HG03135 (cell line): ENCODE results near the gene GLI3.

Source experiments
- ATAC-seq: cut with Tn5 transposase; IDR thresholded peaks from one replicate; pipeline ENCODE4 v1.9.1; 2021; ENCODE audit warnings: mild to moderate bottlenecking, moderate library complexity; ENCODE audit not compliant: unreplicated experiment

The GLI3 gene

DNA sequence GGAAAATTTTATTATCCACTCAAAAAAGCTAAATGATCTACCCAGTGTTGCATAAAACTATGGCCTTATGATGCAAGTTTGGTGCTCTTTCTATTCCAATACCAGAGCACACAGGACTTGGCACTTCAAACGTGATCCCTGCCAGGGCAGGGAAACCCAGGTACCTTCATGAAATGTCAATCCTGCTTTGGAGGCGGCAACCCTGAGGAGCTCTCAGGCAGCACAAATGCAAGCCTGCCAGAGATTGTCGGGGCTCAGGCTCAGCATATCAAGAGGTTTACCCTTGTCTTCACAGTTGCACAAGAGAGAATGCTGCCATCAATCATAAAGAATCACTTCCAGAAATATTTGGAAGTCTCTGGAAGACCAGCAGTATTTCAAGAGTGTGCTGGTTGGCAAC lies 151.5 kb downstream of the GLI3 start:
- ATAC-seq: no peak

DNA sequence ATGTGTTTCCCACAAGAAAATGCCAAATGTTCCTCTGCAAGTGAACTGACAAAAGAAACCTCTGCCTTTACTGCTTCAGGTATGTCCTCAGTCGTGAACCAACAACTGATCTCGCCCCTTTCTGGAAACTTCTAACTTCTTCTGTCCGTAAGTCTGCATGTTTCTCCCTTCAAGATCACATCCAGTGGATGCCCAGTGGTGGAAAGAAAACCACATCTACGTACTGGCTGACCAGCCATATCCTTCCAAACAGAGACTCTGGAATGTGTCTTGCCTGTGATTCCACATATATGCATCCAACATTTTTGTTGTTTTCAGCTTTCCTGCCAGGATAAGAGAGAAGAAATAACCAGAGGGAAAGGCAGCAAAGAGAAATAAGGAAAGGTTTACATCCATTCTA lies 152.7 kb downstream of the GLI3 start:
- no peak for ATAC-seq

DNA sequence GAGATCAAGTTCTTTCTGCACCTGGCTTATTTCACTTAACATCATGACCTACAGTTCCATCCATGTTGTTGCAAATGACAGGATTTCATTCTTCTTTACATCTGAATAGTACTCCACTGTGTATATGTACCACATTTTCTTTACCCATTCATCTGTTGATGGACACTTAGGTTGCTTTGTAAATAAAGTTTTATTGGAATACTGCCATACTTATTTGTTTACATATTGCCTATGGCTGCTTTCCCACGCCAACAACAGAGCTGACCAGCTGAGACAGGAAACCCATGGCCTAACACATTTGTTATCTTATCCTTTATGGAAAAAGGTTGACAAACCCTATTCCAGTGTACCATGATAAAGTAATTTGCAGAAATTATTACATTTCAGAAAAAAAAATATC lies 153.7 kb downstream of the GLI3 start:
- ATAC-seq: no peak

DNA sequence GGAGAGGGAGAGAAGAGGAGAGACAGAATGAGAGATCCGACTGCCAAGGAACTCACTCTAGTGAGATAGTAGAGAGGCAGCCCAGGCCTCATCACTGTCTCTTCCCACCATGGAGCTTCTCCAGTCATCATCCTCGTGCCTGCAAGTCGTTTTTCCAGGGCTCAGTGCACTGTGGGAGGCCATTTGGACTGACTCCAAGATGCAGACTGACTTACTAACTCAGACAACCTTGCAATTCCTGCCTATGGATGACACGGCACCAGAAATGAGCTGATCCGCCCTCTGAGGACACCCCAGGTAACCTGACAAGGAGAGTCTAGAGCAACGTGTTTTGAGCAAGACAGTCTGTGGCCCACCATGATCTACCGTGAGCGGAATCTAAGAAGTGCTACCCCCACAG lies 154.9 kb downstream of the GLI3 start:
- ATAC-seq: no peak

DNA sequence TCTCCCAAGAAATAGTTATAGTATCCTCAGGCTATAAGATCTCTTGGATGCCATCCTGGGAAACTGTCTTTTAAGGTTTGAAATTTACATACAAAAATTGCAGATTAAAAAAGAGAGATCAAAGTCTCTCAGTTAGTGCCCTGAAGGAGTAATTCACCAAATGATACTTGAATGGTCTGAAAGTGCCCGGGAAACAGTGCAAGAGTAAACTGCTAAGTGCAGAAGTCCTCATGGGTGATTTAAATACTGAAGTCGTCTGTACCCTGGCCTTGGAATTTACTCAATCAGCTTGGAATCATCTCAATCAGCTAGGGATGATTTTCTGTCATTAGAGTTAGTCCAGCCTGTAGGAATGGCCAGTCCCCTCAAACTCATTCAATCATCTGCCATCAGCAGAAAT lies 155.3 kb downstream of the GLI3 start:
- ATAC-seq: no peak

DNA sequence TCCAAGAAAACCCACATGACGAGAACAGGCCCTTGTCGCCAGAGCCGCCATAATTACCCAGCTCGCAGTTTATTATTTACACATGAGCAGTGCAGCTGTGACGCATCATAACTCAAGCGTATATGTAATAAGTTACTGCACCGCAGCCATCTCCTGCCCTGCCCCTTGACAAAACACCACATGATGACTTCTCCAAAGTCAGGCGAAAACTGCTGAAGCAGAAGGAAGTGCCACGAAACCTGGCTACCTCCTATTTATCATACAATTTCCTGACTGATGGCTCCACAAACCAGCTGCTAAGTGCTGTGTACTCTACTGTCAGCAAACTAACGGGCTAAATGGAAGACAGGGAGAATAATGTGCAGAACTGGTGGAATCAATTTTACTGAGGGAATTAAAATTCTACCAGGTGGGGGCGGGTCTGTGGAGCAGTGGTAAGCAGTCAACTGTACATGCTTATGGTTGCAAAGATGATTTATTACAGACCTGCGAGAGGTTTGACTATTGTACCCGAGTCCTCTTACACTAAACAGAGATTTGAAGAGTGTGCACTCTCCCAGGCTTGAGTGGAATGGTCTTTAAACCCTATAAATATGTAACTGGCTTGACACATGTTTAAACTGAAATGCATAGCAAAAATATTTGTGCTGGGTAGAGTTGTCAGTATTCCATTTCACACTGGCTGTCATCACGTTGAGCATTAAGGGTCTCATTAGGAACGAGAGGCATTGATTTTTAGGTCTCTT lies 156.0 kb downstream of the GLI3 start:
- no peak for ATAC-seq

DNA sequence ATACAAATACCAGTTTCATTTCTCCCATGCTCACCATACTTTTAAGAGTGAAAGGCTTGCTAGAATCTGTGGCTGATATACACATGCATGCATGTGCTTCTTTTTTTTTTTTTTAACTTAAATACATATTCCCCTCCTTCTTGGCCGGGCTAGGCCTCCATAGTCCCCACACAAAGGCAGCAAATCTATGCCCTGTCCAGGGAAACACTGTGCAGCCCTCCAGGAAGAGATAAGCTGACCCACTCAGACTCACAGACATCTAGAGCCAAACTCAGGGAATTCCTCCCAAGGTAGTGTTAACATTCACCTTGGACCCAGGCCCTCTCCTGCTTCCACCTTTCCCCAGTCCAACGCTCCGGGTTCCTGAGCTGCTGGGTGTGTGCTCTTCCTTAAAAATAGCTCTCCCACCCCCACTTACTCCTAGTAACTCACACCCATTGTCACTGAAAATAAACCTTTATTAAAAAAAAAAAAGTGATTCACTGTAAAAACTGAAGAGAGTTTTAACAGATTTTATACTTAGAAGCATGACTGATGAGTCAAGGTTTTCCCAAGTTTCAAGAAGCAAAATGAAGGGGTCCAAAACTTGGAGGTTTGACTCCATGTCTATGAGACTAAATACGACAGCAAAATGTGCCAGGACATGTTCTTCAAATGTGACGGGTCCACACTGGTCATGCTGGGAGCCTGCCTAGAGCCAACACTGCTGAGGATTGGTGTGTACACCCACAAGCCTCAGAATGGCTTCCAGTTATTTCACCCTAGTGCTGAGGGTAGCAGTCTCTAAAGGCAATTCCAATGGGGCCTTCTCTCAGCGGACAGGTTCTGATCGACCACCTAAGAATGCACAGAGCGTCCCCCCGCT lies 159.5 kb downstream of the GLI3 start:
- no peak for ATAC-seq

DNA sequence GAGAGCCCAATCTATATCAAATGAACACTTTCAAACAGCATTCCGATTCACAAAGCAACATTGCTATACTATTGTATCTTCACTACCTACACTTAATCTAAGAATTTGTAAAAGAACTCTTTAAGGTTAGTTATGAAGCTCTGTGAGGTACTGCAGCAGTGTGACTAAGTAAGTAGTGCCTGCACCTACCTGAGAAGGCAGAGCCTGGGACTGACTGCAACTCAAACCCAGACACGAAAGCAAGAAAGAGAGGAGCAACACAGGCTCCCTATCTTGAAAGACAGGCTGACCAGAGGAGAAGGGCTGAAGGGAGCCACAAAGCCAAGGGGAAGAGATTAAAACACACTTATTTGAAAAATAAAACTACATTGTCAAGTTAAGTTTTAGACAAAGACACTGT lies 160.1 kb downstream of the GLI3 start:
- no peak for ATAC-seq

DNA sequence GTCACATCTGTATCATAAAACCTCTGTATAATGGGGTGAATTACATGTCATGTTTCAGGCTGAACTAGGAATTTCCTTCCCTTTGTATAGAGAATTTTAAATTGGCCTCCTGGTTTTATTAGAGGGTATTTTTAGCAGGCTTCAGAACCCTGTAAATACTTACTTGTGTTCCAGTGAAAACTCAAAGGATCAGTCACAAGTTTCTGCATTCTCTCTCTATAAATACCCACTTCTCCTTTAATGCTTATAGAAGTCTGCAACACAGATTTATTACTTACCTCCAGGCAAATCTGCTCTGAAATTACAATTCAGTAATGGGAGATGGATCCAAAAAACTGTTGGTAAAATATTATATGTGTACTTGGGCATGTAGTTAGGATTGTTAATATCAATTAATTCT lies 161.6 kb downstream of the GLI3 start:
- no peak for ATAC-seq

DNA sequence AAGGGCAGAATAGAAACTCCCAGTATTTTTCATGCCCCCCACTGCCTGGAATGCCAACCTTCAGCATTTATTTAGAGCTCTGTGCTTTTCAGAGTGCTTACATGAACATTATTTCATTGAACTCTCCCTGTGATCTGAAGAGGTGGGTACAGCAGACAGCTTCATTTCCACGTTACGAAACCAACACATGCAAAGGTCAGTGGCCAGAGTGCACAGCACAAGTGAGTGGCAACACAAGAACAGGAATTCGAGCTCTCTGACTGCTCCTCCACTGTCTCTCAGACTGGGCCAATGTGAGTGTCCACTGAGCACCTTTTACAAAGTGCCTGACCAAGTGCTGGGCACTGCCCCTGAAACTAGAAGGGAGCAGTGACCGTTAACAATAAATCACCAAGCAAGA lies 162.9 kb downstream of the GLI3 start:
- ATAC-seq: no peak

DNA sequence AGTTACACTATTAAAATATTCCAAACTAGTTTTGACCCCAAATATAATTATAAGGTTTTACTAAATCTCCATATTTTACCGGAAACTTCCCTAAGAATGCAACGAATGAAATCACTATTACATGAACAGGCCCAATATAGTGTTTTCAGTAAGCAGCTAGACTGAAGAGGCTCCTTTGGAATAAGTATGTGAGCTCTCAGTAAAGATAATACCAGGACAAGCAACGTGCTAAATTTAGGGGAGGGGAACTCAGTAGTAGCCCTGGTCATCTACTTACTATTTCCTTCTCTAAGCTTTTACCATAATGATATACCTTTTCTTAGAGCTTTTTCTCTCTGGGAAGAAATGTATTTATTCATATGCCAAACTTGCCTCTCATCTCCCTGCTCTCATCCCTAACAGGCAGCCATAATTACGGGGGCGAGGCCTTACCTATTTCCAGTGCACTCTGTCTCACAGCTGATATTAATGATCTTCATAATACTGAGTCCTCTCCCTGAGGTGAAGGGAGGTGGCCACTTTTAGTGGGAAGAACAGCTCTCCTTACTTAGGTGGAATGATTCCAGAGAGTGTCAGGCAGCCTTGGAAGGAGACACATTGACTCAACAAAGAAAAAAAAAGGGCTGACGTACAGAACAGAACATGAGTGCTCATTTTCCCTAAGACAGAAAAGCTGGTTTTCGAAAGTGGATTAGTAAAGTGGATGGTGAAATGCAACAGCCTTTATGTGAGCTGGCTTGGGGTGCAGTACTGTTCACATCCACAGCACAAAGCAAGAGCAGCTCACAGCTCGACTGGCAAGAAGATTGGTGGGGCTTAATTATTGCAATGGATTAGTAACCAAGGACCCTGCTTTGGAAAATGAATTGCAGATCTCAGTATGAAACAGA lies 165.4 kb downstream of the GLI3 start:
- ATAC-seq: no peak

DNA sequence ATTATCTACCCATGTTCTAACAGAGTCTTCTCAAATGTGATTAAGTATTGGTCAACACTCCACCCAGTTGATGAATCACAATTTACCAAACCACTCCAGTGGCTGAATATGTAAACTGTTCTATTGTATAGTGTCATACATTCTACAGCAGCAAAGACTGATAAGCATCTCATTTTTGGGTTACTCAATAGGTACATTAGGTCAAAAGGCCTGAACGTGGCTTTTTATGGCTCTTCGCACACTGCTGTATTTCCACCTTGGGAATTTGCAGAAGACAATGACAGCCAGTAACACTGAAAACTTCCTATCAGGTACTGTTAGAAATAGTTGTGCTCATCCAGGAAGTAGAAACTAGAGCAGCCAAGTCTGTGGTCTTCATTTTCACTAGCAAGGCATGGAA lies 166.9 kb downstream of the GLI3 start:
- ATAC-seq: no peak

DNA sequence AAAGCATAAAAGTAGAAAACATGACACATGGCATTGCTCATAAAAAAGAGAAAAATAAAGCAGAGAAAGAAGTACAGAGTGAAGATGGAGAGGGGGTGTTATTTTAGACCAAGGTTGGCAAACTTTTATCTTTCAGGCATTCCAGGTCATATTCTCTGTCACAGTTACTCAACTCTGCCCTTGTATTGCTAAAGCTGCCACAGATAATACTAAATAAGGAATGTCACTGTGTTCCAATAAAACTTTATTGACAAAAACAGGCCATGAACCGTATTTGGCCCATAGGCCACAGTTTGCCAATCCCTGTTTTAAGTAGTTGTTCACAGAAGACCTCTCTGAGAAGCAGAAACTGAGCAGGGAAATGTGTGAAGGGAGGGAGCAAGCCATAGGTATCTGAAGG lies 167.4 kb downstream of the GLI3 start:
- no peak for ATAC-seq

DNA sequence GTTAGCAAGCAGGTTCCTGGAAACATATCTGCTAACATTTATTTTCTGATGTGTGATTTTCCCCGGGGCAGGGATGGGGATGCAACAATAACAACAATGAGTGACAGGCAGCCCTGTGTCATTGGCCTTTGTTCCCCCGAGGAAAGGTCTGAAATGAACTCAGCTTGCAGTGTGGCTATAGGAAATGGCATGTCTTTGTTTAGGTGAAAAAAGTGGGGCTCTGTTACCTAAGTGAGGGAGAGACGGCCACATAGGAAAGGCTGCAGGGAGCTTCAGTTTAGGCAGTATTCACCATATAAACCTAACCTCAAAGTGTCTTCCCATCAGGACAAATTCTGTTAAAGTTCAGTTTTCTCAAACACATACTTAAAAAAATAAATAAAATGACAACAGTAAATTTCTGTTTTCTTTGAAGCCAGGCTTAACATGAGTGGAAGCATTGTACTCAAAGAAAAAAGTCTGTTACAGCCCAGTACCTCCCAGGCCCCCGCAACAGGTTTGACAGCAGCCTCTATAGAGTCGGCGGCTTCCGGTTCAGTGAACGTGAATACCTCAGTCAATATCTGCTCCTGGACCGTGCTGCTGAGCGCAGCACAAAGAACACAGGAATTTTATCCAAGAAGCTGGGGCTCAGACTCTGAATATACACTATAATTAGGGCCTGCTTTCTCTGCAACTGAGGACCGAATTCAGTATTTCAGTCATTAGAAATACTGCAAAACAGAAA lies 168.3 kb downstream of the GLI3 start:
- no peak for ATAC-seq

DNA sequence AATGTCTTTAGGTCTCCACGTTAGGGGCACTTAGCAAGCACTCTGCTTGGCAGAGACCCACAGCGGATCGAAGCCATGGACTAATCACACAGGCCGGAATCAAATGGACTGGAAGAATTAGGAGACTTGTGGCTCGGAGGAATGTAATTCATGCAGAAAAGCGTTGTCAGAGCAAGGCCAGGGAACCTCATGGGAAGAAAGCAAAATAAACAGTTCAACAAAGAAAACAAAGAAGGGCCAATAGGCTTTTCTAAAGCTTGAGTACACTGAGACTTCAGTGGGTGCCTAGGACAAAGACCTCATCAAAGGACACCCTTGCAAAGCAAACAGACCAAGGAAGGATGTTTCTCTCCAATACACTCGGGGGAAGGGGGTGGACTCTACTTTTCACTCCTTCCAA lies 171.1 kb downstream of the GLI3 start:
- no peak for ATAC-seq

DNA sequence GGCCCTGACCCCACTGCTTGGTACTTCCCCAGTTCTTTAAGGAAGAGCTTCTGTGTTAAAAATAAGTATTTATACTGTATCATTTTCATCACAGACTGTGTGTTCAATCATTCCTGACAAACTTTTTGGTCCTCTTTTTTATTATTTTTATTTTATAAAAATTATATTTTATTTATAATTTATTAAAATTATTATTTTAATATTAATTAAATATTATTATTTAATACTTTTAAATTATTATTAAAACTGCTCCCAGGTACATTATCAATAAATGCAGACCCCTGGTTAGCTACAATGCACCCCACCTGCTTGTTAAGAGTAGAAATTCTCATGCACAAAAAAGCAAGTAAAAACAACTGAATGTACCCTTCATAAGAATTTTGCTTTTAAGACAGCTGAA lies 172.0 kb downstream of the GLI3 start:
- no peak for ATAC-seq

DNA sequence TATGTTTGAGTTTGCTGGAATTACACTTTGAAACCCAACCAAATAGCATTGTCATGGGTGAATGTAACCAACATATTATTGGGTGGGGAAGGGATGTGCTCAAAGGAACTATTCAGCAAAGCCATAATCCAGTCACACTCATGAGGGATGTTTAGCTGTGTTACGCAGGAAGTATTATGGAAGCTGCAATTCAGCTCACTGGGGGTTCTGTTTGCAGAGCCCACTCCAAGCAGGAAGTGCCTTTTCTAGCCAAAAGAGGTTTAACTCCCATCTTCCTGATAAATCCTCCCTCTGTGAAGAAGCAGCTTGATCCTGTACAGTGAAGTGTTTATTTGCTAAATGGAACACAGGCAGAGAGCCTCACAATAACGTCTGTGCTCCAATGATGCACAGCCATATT lies 172.5 kb downstream of the GLI3 start:
- no peak for ATAC-seq

DNA sequence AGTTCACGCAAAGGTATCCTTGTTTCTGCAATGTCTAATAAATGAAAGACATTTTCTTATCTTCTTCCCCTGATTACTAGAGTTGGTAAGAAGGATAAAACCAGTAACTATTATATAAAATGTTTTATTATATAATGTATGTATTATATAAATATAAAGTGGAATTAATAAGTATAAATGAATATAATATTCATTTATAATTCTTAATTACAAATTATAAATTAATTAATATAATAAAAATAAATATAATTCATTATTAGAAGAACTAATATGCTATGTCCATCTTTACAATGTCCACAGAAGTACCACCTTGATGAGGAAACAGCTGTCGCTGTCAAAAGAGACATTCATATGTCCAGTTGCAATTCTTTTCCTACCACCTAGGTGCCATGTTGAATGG lies 177.7 kb downstream of the GLI3 start:
- ATAC-seq: no peak

DNA sequence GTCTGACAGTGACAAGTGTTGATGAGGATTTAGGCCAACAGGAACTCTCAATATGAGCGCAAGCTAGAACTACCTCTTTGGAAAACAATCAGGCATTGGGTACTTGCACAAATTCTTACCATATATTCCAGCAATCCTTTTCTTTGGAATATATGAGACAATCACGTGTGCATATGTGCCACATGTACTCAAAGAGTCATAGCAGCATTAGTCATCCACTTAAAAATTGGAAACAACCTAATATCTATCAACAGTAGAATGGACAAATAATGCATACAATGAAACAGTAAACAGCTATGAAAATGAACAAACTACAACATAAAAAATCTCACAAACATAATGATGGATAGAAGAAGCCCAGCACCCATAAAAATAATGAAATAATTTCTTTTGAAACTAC lies 179.7 kb downstream of the GLI3 start:
- ATAC-seq: no peak

DNA sequence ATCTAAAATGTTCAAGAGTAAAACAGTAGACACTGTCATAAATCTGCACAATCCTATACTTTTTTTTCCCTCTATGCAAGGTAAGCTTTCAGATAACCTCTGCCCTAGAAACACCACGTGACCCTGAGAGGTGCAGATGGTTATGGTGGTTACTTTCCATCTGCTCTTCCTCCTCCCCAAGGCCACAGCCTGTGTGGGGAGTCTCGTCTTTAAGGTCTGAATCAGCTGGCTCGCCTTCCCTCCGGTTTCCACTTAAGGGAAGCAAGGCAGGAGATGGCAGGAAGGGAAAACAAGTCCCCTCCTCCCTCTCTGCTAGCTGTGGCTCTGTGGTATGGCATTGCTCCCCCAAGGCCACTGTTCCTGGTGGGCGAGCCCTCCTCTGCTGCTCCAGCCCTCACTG lies 181.8 kb downstream of the GLI3 start:
- ATAC-seq: no peak

DNA sequence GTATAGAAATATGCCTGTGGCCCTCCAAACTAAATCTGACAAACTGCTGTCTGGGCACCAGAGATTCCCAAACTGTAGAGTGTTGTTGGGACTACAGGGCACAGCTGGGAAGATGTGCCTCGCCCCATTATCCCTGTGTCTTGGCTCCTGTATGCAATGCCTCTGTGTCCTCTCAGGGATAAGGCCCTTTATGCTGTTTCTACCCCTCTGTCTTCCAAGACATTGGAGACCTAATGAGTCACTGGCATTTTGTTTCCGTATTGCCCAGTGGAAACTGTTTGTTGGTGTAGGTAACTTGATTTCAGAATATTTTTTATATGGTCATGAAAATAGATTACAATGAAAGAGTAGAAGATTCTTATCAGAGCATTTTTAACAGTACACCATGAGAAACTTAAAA lies 183.2 kb downstream of the GLI3 start:
- no peak for ATAC-seq
